ENCODE data around the gene HDAC4. TPM values are rescaled to one million over a fixed set of nuclear protein-coding genes. Genes with fewer than 3 reads are reported as not detected.

The HDAC4 gene
- total RNA-seq, 1 donor from 2014 or later, result 76.6 TPM

GRCh38 chr2:239129147-239129920 lies 271.5 kb downstream of the HDAC4 start:
- Histone ChIP-seq H3K27ac (no peak overlapping the region), H3K4me1 (no peaks in the 10 kb centered on the region), H3K36me3 (peaks cover 0 to 66% of the 10 kb centered on the region in 2 donors), H3K27me3 (no peaks in the 10 kb centered on the region), H3K4me3 (no peak overlapping the region), H3K9me3 (no peaks in the 10 kb centered on the region)
- TF ChIP-seq, protein P1, sequence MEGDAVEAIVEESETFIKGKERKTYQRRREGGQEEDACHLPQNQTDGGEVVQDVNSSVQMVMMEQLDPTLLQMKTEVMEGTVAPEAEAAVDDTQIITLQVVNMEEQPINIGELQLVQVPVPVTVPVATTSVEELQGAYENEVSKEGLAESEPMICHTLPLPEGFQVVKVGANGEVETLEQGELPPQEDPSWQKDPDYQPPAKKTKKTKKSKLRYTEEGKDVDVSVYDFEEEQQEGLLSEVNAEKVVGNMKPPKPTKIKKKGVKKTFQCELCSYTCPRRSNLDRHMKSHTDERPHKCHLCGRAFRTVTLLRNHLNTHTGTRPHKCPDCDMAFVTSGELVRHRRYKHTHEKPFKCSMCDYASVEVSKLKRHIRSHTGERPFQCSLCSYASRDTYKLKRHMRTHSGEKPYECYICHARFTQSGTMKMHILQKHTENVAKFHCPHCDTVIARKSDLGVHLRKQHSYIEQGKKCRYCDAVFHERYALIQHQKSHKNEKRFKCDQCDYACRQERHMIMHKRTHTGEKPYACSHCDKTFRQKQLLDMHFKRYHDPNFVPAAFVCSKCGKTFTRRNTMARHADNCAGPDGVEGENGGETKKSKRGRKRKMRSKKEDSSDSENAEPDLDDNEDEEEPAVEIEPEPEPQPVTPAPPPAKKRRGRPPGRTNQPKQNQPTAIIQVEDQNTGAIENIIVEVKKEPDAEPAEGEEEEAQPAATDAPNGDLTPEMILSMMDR (IDR thresholded peaks at IDR 0.05), result no peak
- TF ChIP-seq POLR2A (IDR thresholded peaks at IDR 0.05), result no peak
- no peak for TF ChIP-seq POLR2AphosphoS5 (IDR thresholded peaks at IDR 0.05; ENCODE audit: insufficient read depth in 1 of 2, low read depth in 1 of 2)
- no peak for DNase-seq (ENCODE audit: extremely low spot score in 2 of 2)
- intact Hi-C loops (cut with DNase I), result no loop called here

GRCh38 chr2:239128706-239129105 lies 272.1 kb downstream of the HDAC4 start:
- no peaks in the 10 kb centered on the region for H3K27me3 ChIP-seq
- H3K36me3 ChIP-seq, result peaks cover 3 to 63% of the 10 kb centered on the region in 2 donors
- intact Hi-C loops (cut with DNase I), result no loop called here
- TF ChIP-seq POLR2AphosphoS5 (IDR thresholded peaks at IDR 0.05; ENCODE audit: insufficient read depth in 1 of 2, low read depth in 1 of 2) (no peak), POLR2A (IDR thresholded peaks at IDR 0.05) (no peak)
- TF ChIP-seq, protein P1 (IDR thresholded peaks at IDR 0.05), result no peak
- H3K4me1 ChIP-seq, result no peaks in the 10 kb centered on the region
- no peak for DNase-seq (ENCODE audit: extremely low spot score in 2 of 2)
- H3K9me3 ChIP-seq, result no peaks in the 10 kb centered on the region
- H3K4me3 ChIP-seq, result no peak overlapping the region
- no peak overlapping the region for H3K27ac ChIP-seq

- no peaks in the 10 kb centered on the region for H3K4me1 ChIP-seq
- H3K4me3 ChIP-seq, result no peak overlapping the region
- DNase-seq (ENCODE audit: extremely low spot score in 2 of 2), result no peak
- intact Hi-C loops (cut with DNase I), result no loop called here
- no peaks in the 10 kb centered on the region for H3K27me3 ChIP-seq
- TF ChIP-seq POLR2AphosphoS5 (IDR thresholded peaks at IDR 0.05; ENCODE audit: insufficient read depth in 1 of 2, low read depth in 1 of 2) (no peak), POLR2A (IDR thresholded peaks at IDR 0.05) (no peak)
- TF ChIP-seq, protein P1 (IDR thresholded peaks at IDR 0.05), result no peak
- H3K27ac ChIP-seq, result no peak overlapping the region
- H3K9me3 ChIP-seq, result no peaks in the 10 kb centered on the region
- peaks cover 3 to 57% of the 10 kb centered on the region in 2 donors for H3K36me3 ChIP-seq
Observed at GRCh38 chr2:239127513-239127912, 273.3 kb downstream of the HDAC4 start.

- H3K36me3 ChIP-seq, result peaks cover 3 to 48% of the 10 kb centered on the region in 2 donors
Observed at GRCh38 chr2:239125726-239126675, 274.8 kb downstream of the HDAC4 start.

More at GRCh38 chr2:239125726-239126675, 274.8 kb downstream of the HDAC4 start:
- intact Hi-C loops (cut with DNase I), result no loop called here
- DNase-seq (ENCODE audit: extremely low spot score in 2 of 2), result no peak
- Histone ChIP-seq H3K9me3 (no peaks in the 10 kb centered on the region), H3K4me3 (no peak overlapping the region), H3K27me3 (no peaks in the 10 kb centered on the region), H3K4me1 (no peaks in the 10 kb centered on the region), H3K27ac (no peak overlapping the region)
- TF ChIP-seq, protein P1 (IDR thresholded peaks at IDR 0.05), result no peak
- TF ChIP-seq POLR2A (IDR thresholded peaks at IDR 0.05) (no peak), POLR2AphosphoS5 (IDR thresholded peaks at IDR 0.05; ENCODE audit: insufficient read depth in 1 of 2, low read depth in 1 of 2) (no peak)
